A673 (cell line): Measurements from ENCODE around the gene XIST.

Experiments
- EZH2 ChIP-seq: fragments of 200-600 bp; sonication (generic); IDR thresholded peaks from 2 replicates; pipeline ENCODE4 v1.6.1; 2017; ENCODE audit warnings: borderline replicate concordance, low read depth, mild to moderate bottlenecking, mixed read lengths, antibody characterized with exemption, low read length; ENCODE audit not compliant: poor library complexity, severe bottlenecking
- TF ChIP-seq, protein P1 (sequence below): fragments of 300-800, 200-600 bp; sonication (generic); conservative IDR thresholded peaks from 2 replicates; pipeline ENCODE4 v1.5.1; 2017; ENCODE audit warnings: low read depth, mild to moderate bottlenecking, antibody characterized with exemption, low read length, moderate library complexity, mixed read lengths

DNA sequence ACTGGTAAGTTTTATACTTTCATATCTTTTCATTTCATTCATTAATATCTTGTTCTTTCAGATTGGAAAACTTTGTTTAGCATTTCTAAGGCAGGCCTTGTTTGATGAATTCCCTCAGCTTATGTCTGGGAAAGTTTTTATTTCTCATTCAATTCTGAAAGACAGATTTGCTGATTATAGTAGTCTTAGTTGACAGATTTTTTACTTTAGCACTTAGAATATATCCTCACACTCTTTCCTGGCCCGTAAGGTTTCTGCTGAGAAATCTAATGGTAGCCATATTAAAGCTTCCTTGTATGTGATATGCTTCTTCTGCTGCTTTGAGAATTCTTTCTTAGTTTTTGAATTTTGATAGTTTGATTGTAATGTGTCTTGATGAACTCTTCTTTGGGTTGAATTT is 7.1 kb upstream of the XIST start:
- TF ChIP-seq, protein P1, sequence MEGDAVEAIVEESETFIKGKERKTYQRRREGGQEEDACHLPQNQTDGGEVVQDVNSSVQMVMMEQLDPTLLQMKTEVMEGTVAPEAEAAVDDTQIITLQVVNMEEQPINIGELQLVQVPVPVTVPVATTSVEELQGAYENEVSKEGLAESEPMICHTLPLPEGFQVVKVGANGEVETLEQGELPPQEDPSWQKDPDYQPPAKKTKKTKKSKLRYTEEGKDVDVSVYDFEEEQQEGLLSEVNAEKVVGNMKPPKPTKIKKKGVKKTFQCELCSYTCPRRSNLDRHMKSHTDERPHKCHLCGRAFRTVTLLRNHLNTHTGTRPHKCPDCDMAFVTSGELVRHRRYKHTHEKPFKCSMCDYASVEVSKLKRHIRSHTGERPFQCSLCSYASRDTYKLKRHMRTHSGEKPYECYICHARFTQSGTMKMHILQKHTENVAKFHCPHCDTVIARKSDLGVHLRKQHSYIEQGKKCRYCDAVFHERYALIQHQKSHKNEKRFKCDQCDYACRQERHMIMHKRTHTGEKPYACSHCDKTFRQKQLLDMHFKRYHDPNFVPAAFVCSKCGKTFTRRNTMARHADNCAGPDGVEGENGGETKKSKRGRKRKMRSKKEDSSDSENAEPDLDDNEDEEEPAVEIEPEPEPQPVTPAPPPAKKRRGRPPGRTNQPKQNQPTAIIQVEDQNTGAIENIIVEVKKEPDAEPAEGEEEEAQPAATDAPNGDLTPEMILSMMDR: no peak
- no peak for TF ChIP-seq EZH2
